Inflammatory macrophage treated with lipopolysaccharide for 4 hours (primary cell): ENCODE measurements around the gene SBF1.
"Not testable (repeated sequence)": the region's sequence is repeated elsewhere in the genome, so short reads cannot be mapped to it uniquely, and the experiment has no call there.

Source experiments
- DNase-seq: peaks from one replicate; pipeline ENCODE4 v3.0.0-alpha.2; 2020

The SBF1 gene

GRCh38 chr22:50474710-50475651 is at the start of gene SBF1:
SBF1 (minus strand) TSS chr22:50475035; CDS start chr22:50474840, 195 bp downstream.
- DNase-seq: peak; percentile 92

- no peak for DNase-seq
Measured at GRCh38 chr22:50523806-50524675, 49.2 kb upstream of the SBF1 start.

GRCh38 chr22:50523458-50523805 is 48.6 kb upstream of the SBF1 start:
- no peak for DNase-seq

GRCh38 chr22:50522806-50523438 is 48.1 kb upstream of the SBF1 start:
- no peak for DNase-seq

GRCh38 chr22:50522208-50522805 is 47.5 kb upstream of the SBF1 start:
- no peak for DNase-seq

GRCh38 chr22:50521710-50522109 is 46.9 kb upstream of the SBF1 start:
- no peak for DNase-seq

- DNase-seq: no peak
Measured at GRCh38 chr22:50520826-50521453, 46.1 kb upstream of the SBF1 start.

GRCh38 chr22:50520184-50520583 is 45.3 kb upstream of the SBF1 start:
- DNase-seq: not testable (repeated sequence)

- DNase-seq: no peak
Measured at GRCh38 chr22:50519151-50519550, 44.3 kb upstream of the SBF1 start.

GRCh38 chr22:50518606-50519005 is 43.8 kb upstream of the SBF1 start:
- no peak for DNase-seq

- no peak for DNase-seq
Measured at GRCh38 chr22:50517495-50518260, 42.8 kb upstream of the SBF1 start.

- DNase-seq: no peak
Measured at GRCh38 chr22:50516891-50517290, 42.1 kb upstream of the SBF1 start.

- no peak for DNase-seq
Measured at GRCh38 chr22:50516068-50516467, 41.2 kb upstream of the SBF1 start.

GRCh38 chr22:50513175-50513574 is 38.3 kb upstream of the SBF1 start:
- no peak for DNase-seq

GRCh38 chr22:50508897-50509296 is 34.1 kb upstream of the SBF1 start:
- no peak for DNase-seq

GRCh38 chr22:50507991-50508884 is 33.4 kb upstream of the SBF1 start, which contains the start of gene NCAPH2:
NCAPH2 (plus strand) TSS chr22:50508224; CDS start chr22:50508338, 114 bp downstream.
- peak; percentile 98 for DNase-seq

GRCh38 chr22:50507421-50507990 is 32.7 kb upstream of the SBF1 start, which contains the start of gene LMF2:
LMF2 (minus strand) TSS chr22:50507702; CDS start chr22:50507675, 27 bp downstream.
- peak; percentile 88 for DNase-seq

GRCh38 chr22:50506611-50507420 is 32.0 kb upstream of the SBF1 start:
- no peak for DNase-seq
